HG03060 (cell line): ENCODE measurements around the gene CMBL.

Source experiments
- ATAC-seq: cut with Tn5 transposase; IDR thresholded peaks from one replicate; pipeline ENCODE4 v1.9.1; 2021; ENCODE audit warnings: low read depth, moderate number of reproducible peaks; ENCODE audit not compliant: unreplicated experiment

The CMBL gene

GRCh38 chr5:10334831-10335230 lies 27.1 kb upstream of the CMBL start:
- no peak for ATAC-seq

GRCh38 chr5:10333154-10334006 lies 25.7 kb upstream of the CMBL start:
- no peak for ATAC-seq

- no peak for ATAC-seq
These were observed 24.6 kb upstream of the CMBL start for GRCh38 chr5:10332301-10332700.

GRCh38 chr5:10331341-10331796 lies 23.7 kb upstream of the CMBL start:
- ATAC-seq: no peak

GRCh38 chr5:10330511-10331230 lies 23.0 kb upstream of the CMBL start:
- no peak for ATAC-seq

GRCh38 chr5:10329820-10330481 lies 22.2 kb upstream of the CMBL start:
- ATAC-seq: no peak

GRCh38 chr5:10329446-10329819 lies 21.7 kb upstream of the CMBL start:
- no peak for ATAC-seq

- no peak for ATAC-seq
These were observed 20.6 kb upstream of the CMBL start for GRCh38 chr5:10328323-10328722.

GRCh38 chr5:10324518-10325370 lies 17.0 kb upstream of the CMBL start:
- ATAC-seq: no peak

- no peak for ATAC-seq
These were observed 16.1 kb upstream of the CMBL start for GRCh38 chr5:10323588-10324488.

- ATAC-seq: no peak
These were observed 14.2 kb upstream of the CMBL start for GRCh38 chr5:10321882-10322281.

GRCh38 chr5:10320793-10321192 lies 13.1 kb upstream of the CMBL start:
- ATAC-seq: no peak

GRCh38 chr5:10319202-10319851 lies 11.6 kb upstream of the CMBL start:
- no peak for ATAC-seq

GRCh38 chr5:10317825-10318682 lies 10.4 kb upstream of the CMBL start:
- ATAC-seq: no peak

- ATAC-seq: no peak
These were observed 8.3 kb upstream of the CMBL start for GRCh38 chr5:10315824-10316509.

- no peak for ATAC-seq
These were observed 7.5 kb upstream of the CMBL start for GRCh38 chr5:10315201-10315600.
